GM18498 (cell line): ENCODE measurements around the gene FBF1.
A peak's percentile ranks its signal among the peaks of the same experiment; 100 is the strongest.
"Not testable (repeated sequence)": the region's sequence is repeated elsewhere in the genome, so short reads cannot be mapped to it uniquely, and the experiment has no call there.

Experiments used
- ATAC-seq: cut with Tn5 transposase; IDR thresholded peaks from one replicate; pipeline ENCODE4 v1.9.1; 2021; ENCODE audit warnings: mild to moderate bottlenecking, moderate library complexity; ENCODE audit not compliant: unreplicated experiment

The FBF1 gene

GRCh38 chr17:75940727-75941441 lies at the start of gene FBF1:
Gene FBF1 (minus strand): TSS chr17:75941042. CDS start chr17:75938149, 2,893 bp downstream.
- peak; percentile 96 for ATAC-seq

GRCh38 chr17:75987041-75987440 lies 46.2 kb upstream of the FBF1 start:
- ATAC-seq: no peak

- no peak for ATAC-seq
Measured at GRCh38 chr17:75985986-75986385, 45.1 kb upstream of the FBF1 start.

- ATAC-seq: no peak
Measured at GRCh38 chr17:75983501-75984181, 42.8 kb upstream of the FBF1 start.

GRCh38 chr17:75981019-75981615 lies 40.3 kb upstream of the FBF1 start:
- no peak for ATAC-seq

GRCh38 chr17:75980188-75981018 lies 39.6 kb upstream of the FBF1 start:
- no peak for ATAC-seq

- ATAC-seq: peak; percentile 9
Measured at GRCh38 chr17:75979705-75980187, 38.9 kb upstream of the FBF1 start.

GRCh38 chr17:75978938-75979704 lies 38.3 kb upstream of the FBF1 start, which contains the start of the genes ACOX1 and TEN1:
Gene ACOX1 (minus strand): TSS chr17:75979166. CDS start chr17:75979073, 93 bp downstream.
Gene TEN1 (plus strand): TSS chr17:75979240. CDS start chr17:75986193, 6,953 bp downstream.
- ATAC-seq: peak; percentile 91

GRCh38 chr17:75976175-75976848 lies 35.5 kb upstream of the FBF1 start:
- no peak for ATAC-seq

- ATAC-seq: no peak
Measured at GRCh38 chr17:75975757-75976174, 34.9 kb upstream of the FBF1 start.

GRCh38 chr17:75975187-75975586 lies 34.3 kb upstream of the FBF1 start:
- ATAC-seq: not testable (repeated sequence)

- no peak for ATAC-seq
Measured at GRCh38 chr17:75970626-75971025, 29.8 kb upstream of the FBF1 start.

GRCh38 chr17:75970011-75970523 lies 29.2 kb upstream of the FBF1 start:
- ATAC-seq: no peak

GRCh38 chr17:75969044-75969443 lies 28.2 kb upstream of the FBF1 start:
- not testable (repeated sequence) for ATAC-seq

GRCh38 chr17:75965468-75965867 lies 24.6 kb upstream of the FBF1 start:
- ATAC-seq: no peak

- no peak for ATAC-seq
Measured at GRCh38 chr17:75959839-75960511, 19.1 kb upstream of the FBF1 start.

- ATAC-seq: no peak
Measured at GRCh38 chr17:75959051-75959838, 18.4 kb upstream of the FBF1 start.
